SJCRH30 (cell line): ENCODE measurements around the gene MED13. TPM values are rescaled to one million over a fixed set of nuclear protein-coding genes. Genes with fewer than 3 reads are reported as not detected.

Source experiments
- DNase-seq, 2 experiments: peaks; one replicate each; pipeline ENCODE4 v3.0.0-alpha.2; 2015 to 2020
- H3K27ac ChIP-seq: fragments of 250-450 bp; sonication (Bioruptor Pico); 2 replicates; pipeline ENCODE4 v1.5.1; 2020; ENCODE audit warnings: mild to moderate bottlenecking, moderate library complexity
- H3K27me3 ChIP-seq: fragments of 250-450 bp; sonication (Bioruptor Pico); 2 replicates; pipeline ENCODE4 v1.5.1; 2020; ENCODE audit warnings: mild to moderate bottlenecking, moderate library complexity
- H3K36me3 ChIP-seq: fragments of 250-450 bp; sonication (Bioruptor Pico); 2 replicates; pipeline ENCODE4 v1.5.1; 2020; ENCODE audit warnings: mild to moderate bottlenecking, moderate library complexity
- H3K4me1 ChIP-seq: fragments of 250-450 bp; sonication (Bioruptor Pico); 2 replicates; pipeline ENCODE4 v1.5.1; 2020; ENCODE audit warnings: mild to moderate bottlenecking, moderate library complexity
- H3K4me3 ChIP-seq: fragments of 250-450 bp; sonication (Bioruptor Pico); 2 replicates; pipeline ENCODE4 v1.5.1; 2020; ENCODE audit warnings: mild to moderate bottlenecking, moderate library complexity
- H3K9me3 ChIP-seq: fragments of 250-450 bp; sonication (Bioruptor Pico); replicated peaks from 2 replicates; pipeline ENCODE4 v1.5.1; 2020; ENCODE audit warnings: mild to moderate bottlenecking, moderate library complexity
- total RNA-seq: library from RNA; depleted of rRNA; stranded (reverse); fragments of >200 nt; shearing (Covaris generic); gene quantifications from 2 replicates; pipeline ENCODE4 v1.2.3, GENCODE V29; 2014

Gene MED13
- total RNA-seq, 1 experiment from 2014 or later, result 79.9 TPM

- Histone ChIP-seq H3K4me3 (no peak overlapping the region), H3K27me3 (no peaks in the 10 kb centered on the region), H3K9me3 (no peaks in the 10 kb centered on the region), H3K27ac (no peak overlapping the region), H3K36me3 (peaks cover 76% of the 10 kb centered on the region), H3K4me1 (0 out of 2 replicates have a peak, but pooled peaks cover 3% of the 10 kb centered on the region)
- DNase-seq, result no peak
Measured at GRCh38 chr17:62052765-62053338, 12.2 kb downstream of the MED13 start.

DNA sequence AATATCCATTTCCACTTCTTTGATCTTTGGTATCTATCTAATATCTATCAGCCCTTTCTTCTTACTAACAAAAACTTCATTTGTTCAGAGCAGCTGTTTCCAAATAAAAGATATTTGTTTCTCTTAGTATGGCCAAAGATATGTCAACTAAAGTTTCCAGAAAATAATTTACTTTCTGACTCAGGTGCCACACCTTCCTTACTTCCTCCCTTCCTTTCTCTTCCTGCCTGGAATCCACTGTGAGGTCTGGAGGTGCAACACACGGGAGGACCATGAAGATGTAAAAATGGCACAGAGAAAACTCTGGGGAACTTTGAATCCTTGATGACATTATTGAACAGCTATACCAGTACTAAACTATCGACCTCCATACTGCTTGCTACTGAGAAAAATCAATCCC lies 14.0 kb downstream of the MED13 start:
- Histone ChIP-seq H3K27me3 (no peaks in the 10 kb centered on the region), H3K36me3 (peaks cover 77% of the 10 kb centered on the region), H3K4me3 (no peak overlapping the region), H3K27ac (no peak overlapping the region), H3K4me1 (no peaks in the 10 kb centered on the region), H3K9me3 (no peaks in the 10 kb centered on the region)
- no peak for DNase-seq

GRCh38 chr17:62049299-62049698 lies 15.8 kb downstream of the MED13 start:
- H3K9me3 ChIP-seq, result no peaks in the 10 kb centered on the region
- no peak for DNase-seq
- no peak overlapping the region for H3K4me3 ChIP-seq
- H3K27me3 ChIP-seq, result no peaks in the 10 kb centered on the region
- H3K4me1 ChIP-seq, result no peaks in the 10 kb centered on the region
- peaks cover 82% of the 10 kb centered on the region for H3K36me3 ChIP-seq
- H3K27ac ChIP-seq, result no peak overlapping the region

- DNase-seq, result no peak
- Histone ChIP-seq H3K4me1 (no peaks in the 10 kb centered on the region), H3K4me3 (no peak overlapping the region), H3K9me3 (no peaks in the 10 kb centered on the region), H3K27me3 (no peaks in the 10 kb centered on the region), H3K27ac (no peak overlapping the region), H3K36me3 (peaks cover 88% of the 10 kb centered on the region)
Measured at GRCh38 chr17:62048262-62048661, 16.8 kb downstream of the MED13 start.

GRCh38 chr17:62045517-62045916 lies 19.6 kb downstream of the MED13 start:
- H3K4me3 ChIP-seq, result no peak overlapping the region
- no peak overlapping the region for H3K27ac ChIP-seq
- peaks cover 73% of the 10 kb centered on the region for H3K36me3 ChIP-seq
- no peaks in the 10 kb centered on the region for H3K27me3 ChIP-seq
- DNase-seq, result no peak
- no peaks in the 10 kb centered on the region for H3K9me3 ChIP-seq
- H3K4me1 ChIP-seq, result no peaks in the 10 kb centered on the region

GRCh38 chr17:62045109-62045508 lies 20.0 kb downstream of the MED13 start:
- H3K27me3 ChIP-seq, result no peaks in the 10 kb centered on the region
- peaks cover 73% of the 10 kb centered on the region for H3K36me3 ChIP-seq
- no peaks in the 10 kb centered on the region for H3K4me1 ChIP-seq
- no peak overlapping the region for H3K4me3 ChIP-seq
- no peak overlapping the region for H3K27ac ChIP-seq
- DNase-seq, result no peak
- no peaks in the 10 kb centered on the region for H3K9me3 ChIP-seq

DNA sequence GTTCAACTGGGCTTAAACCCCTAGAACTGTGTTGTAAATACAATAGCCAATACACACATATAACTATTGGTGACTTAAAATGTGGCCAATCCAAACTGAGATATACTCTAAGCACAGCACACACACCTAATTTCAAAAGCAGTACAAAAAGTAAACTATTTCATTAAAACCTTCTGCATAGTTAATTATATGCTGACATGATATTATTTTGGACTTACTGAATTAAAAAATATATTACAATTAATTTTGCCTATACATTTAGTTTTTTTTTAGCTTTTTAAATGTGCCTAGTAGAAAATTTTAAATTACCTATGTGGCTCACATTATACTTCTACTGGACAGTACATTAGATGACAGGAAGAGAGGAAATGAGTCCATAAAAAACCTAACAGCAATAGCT lies 21.5 kb downstream of the MED13 start:
- peaks cover 65% of the 10 kb centered on the region for H3K36me3 ChIP-seq
- no peaks in the 10 kb centered on the region for H3K27me3 ChIP-seq
- no peak for DNase-seq
- no peaks in the 10 kb centered on the region for H3K4me1 ChIP-seq
- H3K27ac ChIP-seq, result no peak overlapping the region
- H3K9me3 ChIP-seq, result no peaks in the 10 kb centered on the region
- no peak overlapping the region for H3K4me3 ChIP-seq

DNA sequence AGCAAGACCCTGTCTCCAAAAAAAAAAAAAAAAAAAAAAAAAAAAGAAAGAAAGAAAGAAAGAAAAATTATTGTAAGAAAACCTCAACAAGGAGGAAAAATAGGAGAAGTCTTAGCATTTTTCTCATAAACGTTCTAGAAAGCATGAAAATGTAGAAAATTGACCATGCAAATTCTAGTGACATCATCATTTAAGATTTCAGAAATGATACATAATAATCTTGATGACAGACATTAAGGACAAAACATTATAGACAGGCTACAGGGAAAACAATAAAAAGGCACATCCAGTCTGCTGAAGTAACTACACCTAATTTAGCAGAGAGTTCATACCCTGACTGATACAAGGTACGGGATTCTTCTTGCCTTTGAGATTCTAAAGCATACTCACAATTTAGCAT lies 21.9 kb downstream of the MED13 start:
- Histone ChIP-seq H3K27ac (no peak overlapping the region), H3K4me3 (no peak overlapping the region), H3K27me3 (no peaks in the 10 kb centered on the region), H3K9me3 (no peaks in the 10 kb centered on the region), H3K4me1 (no peaks in the 10 kb centered on the region), H3K36me3 (peaks cover 62% of the 10 kb centered on the region)
- no peak for DNase-seq

GRCh38 chr17:62038248-62038647 lies 26.8 kb downstream of the MED13 start:
- no peaks in the 10 kb centered on the region for H3K27me3 ChIP-seq
- H3K36me3 ChIP-seq, result peaks cover 47% of the 10 kb centered on the region
- no peaks in the 10 kb centered on the region; the same call in 1 of the 2 replicates for H3K9me3 ChIP-seq
- H3K4me3 ChIP-seq, result no peak overlapping the region
- no peaks in the 10 kb centered on the region for H3K4me1 ChIP-seq
- H3K27ac ChIP-seq, result no peak overlapping the region
- DNase-seq, result no peak

- H3K4me3 ChIP-seq, result no peak overlapping the region
- H3K27ac ChIP-seq, result no peak overlapping the region
- H3K36me3 ChIP-seq, result peaks cover 74% of the 10 kb centered on the region
- no peaks in the 10 kb centered on the region for H3K27me3 ChIP-seq
- no peaks in the 10 kb centered on the region; the same call in 1 of the 2 replicates for H3K9me3 ChIP-seq
- H3K4me1 ChIP-seq, result no peaks in the 10 kb centered on the region
- no peak for DNase-seq
Measured at GRCh38 chr17:62033317-62033716, 31.8 kb downstream of the MED13 start.

GRCh38 chr17:62032480-62032879 lies 32.6 kb downstream of the MED13 start:
- H3K27me3 ChIP-seq, result no peaks in the 10 kb centered on the region
- peaks cover 83% of the 10 kb centered on the region for H3K36me3 ChIP-seq
- H3K4me3 ChIP-seq, result no peak overlapping the region
- no peak for DNase-seq
- H3K27ac ChIP-seq, result no peak overlapping the region
- H3K9me3 ChIP-seq, result no peaks in the 10 kb centered on the region; the same call in 1 of the 2 replicates
- H3K4me1 ChIP-seq, result no peaks in the 10 kb centered on the region

DNA sequence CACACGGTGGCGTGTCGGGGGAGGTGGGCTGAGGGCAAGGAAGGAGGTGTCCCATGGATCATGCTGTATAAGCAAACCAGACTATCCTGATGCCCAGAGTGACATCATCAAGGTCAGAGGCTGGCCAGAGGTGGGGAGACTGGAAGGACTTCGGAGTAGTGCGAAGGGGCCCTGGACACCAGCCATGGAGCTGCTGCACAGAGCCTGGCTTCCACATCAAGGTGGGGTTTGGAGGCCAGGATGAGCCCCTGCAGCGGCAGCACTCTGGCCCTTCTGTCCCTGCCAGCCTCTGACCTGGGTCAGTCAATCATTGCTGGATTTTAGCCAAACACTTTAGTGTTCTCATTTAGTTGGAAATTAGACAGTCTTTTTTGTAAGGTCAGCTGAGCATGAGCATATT lies 34.8 kb downstream of the MED13 start:
- no peak overlapping the region for H3K4me3 ChIP-seq
- DNase-seq, result no peak
- H3K36me3 ChIP-seq, result peaks cover 91% of the 10 kb centered on the region
- no peaks in the 10 kb centered on the region for H3K27me3 ChIP-seq
- no peak overlapping the region for H3K27ac ChIP-seq
- no peaks in the 10 kb centered on the region for H3K9me3 ChIP-seq
- H3K4me1 ChIP-seq, result no peaks in the 10 kb centered on the region

- no peak overlapping the region for H3K4me3 ChIP-seq
- DNase-seq, result no peak
- peaks cover 91% of the 10 kb centered on the region for H3K36me3 ChIP-seq
- no peaks in the 10 kb centered on the region for H3K4me1 ChIP-seq
- H3K9me3 ChIP-seq, result peaks cover 2% of the 10 kb centered on the region; the same call in 1 of the 2 replicates
- H3K27me3 ChIP-seq, result no peaks in the 10 kb centered on the region
- no peak overlapping the region for H3K27ac ChIP-seq
Measured at GRCh38 chr17:62024866-62025265, 40.2 kb downstream of the MED13 start.

DNA sequence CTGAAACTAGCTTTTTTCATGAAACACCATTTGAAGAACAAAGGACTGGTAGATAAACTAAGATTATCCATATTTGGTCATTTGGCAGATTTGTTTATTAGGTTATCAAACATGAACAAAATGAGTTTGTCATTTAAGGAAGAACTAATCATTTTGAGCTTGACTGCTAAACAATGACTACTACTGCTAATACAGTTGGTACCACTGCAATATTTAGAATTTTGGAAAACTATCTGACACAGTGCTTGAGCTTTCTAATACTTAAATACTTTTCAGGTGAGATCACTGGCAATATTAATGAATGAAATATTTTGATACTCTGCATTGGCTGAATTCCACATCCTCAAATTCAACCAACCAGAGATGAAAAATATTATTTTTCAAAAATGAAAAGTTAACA lies 47.2 kb downstream of the MED13 start:
- Histone ChIP-seq H3K36me3 (peaks cover 72% of the 10 kb centered on the region), H3K9me3 (0 out of 2 replicates have a peak, but pooled peaks cover 2% of the 10 kb centered on the region), H3K27me3 (no peaks in the 10 kb centered on the region), H3K4me3 (no peak overlapping the region), H3K27ac (no peak overlapping the region), H3K4me1 (no peaks in the 10 kb centered on the region)
- DNase-seq, result no peak

DNA sequence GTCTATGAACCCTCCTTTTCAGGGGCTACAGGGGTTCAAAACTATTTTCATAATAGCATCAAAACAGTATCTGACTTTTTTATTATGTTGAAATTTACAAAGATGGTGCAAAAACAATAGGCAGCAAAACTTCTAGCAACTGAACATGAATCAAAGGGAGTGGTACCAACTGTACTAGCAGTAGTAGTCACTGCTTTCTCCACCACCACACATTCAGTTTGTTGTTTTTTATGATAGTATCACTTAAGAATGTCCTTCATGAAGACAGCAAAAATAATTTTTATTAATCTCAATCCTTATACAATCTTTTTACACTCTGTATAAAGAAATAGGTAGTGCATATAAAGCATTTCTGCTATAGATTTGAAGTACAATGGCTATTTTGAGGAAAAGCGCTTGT lies 47.6 kb downstream of the MED13 start:
- H3K4me3 ChIP-seq, result no peak overlapping the region
- H3K36me3 ChIP-seq, result peaks cover 72% of the 10 kb centered on the region
- H3K9me3 ChIP-seq, result 0 out of 2 replicates have a peak, but pooled peaks cover 2% of the 10 kb centered on the region
- no peak for DNase-seq
- no peaks in the 10 kb centered on the region for H3K4me1 ChIP-seq
- no peak overlapping the region for H3K27ac ChIP-seq
- H3K27me3 ChIP-seq, result no peaks in the 10 kb centered on the region

DNA sequence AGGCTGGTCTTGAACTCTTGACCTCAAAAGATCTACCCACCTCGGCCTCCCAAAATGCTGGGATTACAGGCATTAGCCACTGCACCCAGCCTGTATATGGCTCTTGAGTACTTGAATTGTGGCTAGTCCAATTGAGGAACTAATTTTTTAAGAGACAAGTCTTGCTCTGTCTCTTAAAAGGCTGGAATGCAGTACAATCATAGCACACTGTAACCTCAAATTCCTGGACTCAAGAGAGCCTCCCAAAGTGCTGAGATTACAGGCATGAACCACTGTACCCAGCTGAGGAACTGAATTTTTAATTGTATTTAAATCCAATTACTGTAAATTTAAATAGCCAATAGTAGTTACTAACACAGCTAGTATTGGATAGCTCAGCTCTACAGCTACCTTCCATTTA lies 50.6 kb downstream of the MED13 start:
- no peak overlapping the region for H3K4me3 ChIP-seq
- H3K27ac ChIP-seq, result no peak overlapping the region
- no peak for DNase-seq
- H3K9me3 ChIP-seq, result no peaks in the 10 kb centered on the region
- no peaks in the 10 kb centered on the region for H3K4me1 ChIP-seq
- H3K36me3 ChIP-seq, result peaks cover 79% of the 10 kb centered on the region
- H3K27me3 ChIP-seq, result no peaks in the 10 kb centered on the region
